Panc1 (cell line): ENCODE results near the gene TMEM266. TPM values are rescaled to one million over a fixed set of nuclear protein-coding genes. Genes with fewer than 3 reads are reported as not detected.

Experiments used
- ATAC-seq: fragments of 200-7000 bp; cut with Tn5 transposase; 2 replicates; pipeline ENCODE4 v1.9.1; 2020; ENCODE audit warnings: mild to moderate bottlenecking, moderate library complexity
- BruUV-seq: library from RNA; stranded (reverse); fragments of 400-500 nt; replicated peaks from 2 replicates; lab custom pipeline; 2021; lab: Mats Ljungman, UMichigan
- CTCF ChIA-PET: fragments of 300-600 bp; sonication (Branson Sonifier 250); formaldehyde crosslinking; loops from one replicate; lab custom pipeline; 2022; ENCODE audit warnings: antibody characterized with exemption; lab: Charles Lee
- POLR2A ChIA-PET: fragments of 300-600 bp; sonication (Branson Sonifier 250); formaldehyde crosslinking; loops from one replicate; lab custom pipeline; 2022; ENCODE audit warnings: antibody characterized with exemption; lab: Charles Lee
- DNase-seq: peaks from one replicate; pipeline ENCODE4 v3.0.0-alpha.2; 2010; ENCODE audit warnings: low read depth, low spot score
- H3K27ac ChIP-seq: 2 replicates; pipeline ENCODE4 v1.5.1; 2011; ENCODE audit warnings: mild to moderate bottlenecking, low read length, inconsistent platforms
- H3K27me3 ChIP-seq: fragments of 200-500 bp; sonication (Bioruptor generic); 2 replicates; pipeline ENCODE4 v1.6.0; 2014; ENCODE audit warnings: low read length, inconsistent platforms; ENCODE audit not compliant: control insufficient read depth, insufficient read depth
- H3K36me3 ChIP-seq: fragments of 200-500 bp; sonication (Bioruptor generic); 2 replicates; pipeline ENCODE4 v1.5.1; 2014; ENCODE audit warnings: inconsistent platforms, mild to moderate bottlenecking, low read length, moderate library complexity; ENCODE audit not compliant: control insufficient read depth, insufficient read depth
- H3K4me1 ChIP-seq: 2 replicates; pipeline ENCODE4 v1.5.1; 2011; ENCODE audit warnings: inconsistent platforms, mild to moderate bottlenecking, low read length, moderate library complexity; ENCODE audit not compliant: control insufficient read depth, insufficient read depth
- H3K4me3 ChIP-seq, 2 experiments: 2 replicates each; pipeline ENCODE4 v1.5.1; 2011 to 2012; ENCODE audit warnings: low read depth in 2 of 2, low read length in 2 of 2, mild to moderate bottlenecking in 2 of 2, inconsistent platforms in 1 of 2, moderate library complexity in 1 of 2
- H3K9me3 ChIP-seq: fragments of 200-500 bp; sonication (Bioruptor generic); 2 replicates; pipeline ENCODE4 v1.5.1; 2014; ENCODE audit warnings: low read depth, mild to moderate bottlenecking, inconsistent platforms, low read length, moderate library complexity; ENCODE audit not compliant: control insufficient read depth, insufficient read depth
- CTCF ChIP-seq: fragments of 450-650 bp; IDR thresholded peaks from 2 replicates; pipeline ENCODE4 v1.5.1; 2017; ENCODE audit warnings: mild to moderate bottlenecking
- POLR2AphosphoS5 ChIP-seq: IDR thresholded peaks from 2 replicates; pipeline ENCODE4 v1.6.1; 2012; ENCODE audit warnings: mild to moderate bottlenecking, low read depth, low read length, moderate library complexity
- SIN3A ChIP-seq: IDR thresholded peaks from 2 replicates; pipeline ENCODE4 v1.6.1; 2012; ENCODE audit warnings: low read depth, mild to moderate bottlenecking, low read length, moderate library complexity, borderline replicate concordance; ENCODE audit not compliant: insufficient read depth
- TCF7L2 ChIP-seq: IDR thresholded peaks from 2 replicates; pipeline ENCODE4 v1.6.1; 2011; ENCODE audit warnings: mild to moderate bottlenecking, low read depth, low read length, inconsistent platforms
- in situ Hi-C: cut with HindIII; loops from 2 replicates; pipeline ENCODE4 v1.10.0; 2016; ENCODE audit warnings: low sequenced_read_pairs, low pct_unique_long_range_greater_than_20kb
- intact Hi-C: fragments of 100-400 bp; cut with micrococcal nuclease; formaldehyde crosslinking; loops from one replicate; pipeline ENCODE4 v1.10.0; 2022; ENCODE audit not compliant: unreplicated experiment
- total RNA-seq: library from RNA; stranded (reverse); gene quantifications from one replicate; pipeline ENCODE4 v1.2.1, GENCODE V29; 2021; ENCODE audit not compliant: unreplicated experiment
- TF ChIP-seq, protein P1 (sequence below), 2 experiments: IDR thresholded peaks; 2 replicates each; pipeline ENCODE4 v1.6.1; 2011 to 2012; ENCODE audit warnings: low read depth in 2 of 2, control low read depth in 1 of 2, low read length in 1 of 2, mild to moderate bottlenecking in 1 of 2, moderate library complexity in 1 of 2; ENCODE audit not compliant: insufficient read depth in 1 of 2

The TMEM266 gene
- total RNA-seq, 1 experiment from 2014 or later = 0.21 TPM

GRCh38 chr15:76164602-76165001 lies 104.8 kb downstream of the TMEM266 start:
- no TSS peak for BruUV-seq
- ATAC-seq = no peak
- Histone ChIP-seq H3K27me3 (no peaks in the 10 kb centered on the region), H3K9me3 (no peaks in the 10 kb centered on the region), H3K4me3 (no peak overlapping the region), H3K36me3 (no peaks in the 10 kb centered on the region), H3K27ac (no peak overlapping the region), H3K4me1 (no peaks in the 10 kb centered on the region)
- no peak for DNase-seq
- in situ Hi-C loops (no loop called here), intact Hi-C loops (no loop called here)
- TF ChIP-seq TCF7L2 (no peak), SIN3A (no peak), CTCF (no peak), POLR2AphosphoS5 (no peak)
- TF ChIP-seq, protein P1, sequence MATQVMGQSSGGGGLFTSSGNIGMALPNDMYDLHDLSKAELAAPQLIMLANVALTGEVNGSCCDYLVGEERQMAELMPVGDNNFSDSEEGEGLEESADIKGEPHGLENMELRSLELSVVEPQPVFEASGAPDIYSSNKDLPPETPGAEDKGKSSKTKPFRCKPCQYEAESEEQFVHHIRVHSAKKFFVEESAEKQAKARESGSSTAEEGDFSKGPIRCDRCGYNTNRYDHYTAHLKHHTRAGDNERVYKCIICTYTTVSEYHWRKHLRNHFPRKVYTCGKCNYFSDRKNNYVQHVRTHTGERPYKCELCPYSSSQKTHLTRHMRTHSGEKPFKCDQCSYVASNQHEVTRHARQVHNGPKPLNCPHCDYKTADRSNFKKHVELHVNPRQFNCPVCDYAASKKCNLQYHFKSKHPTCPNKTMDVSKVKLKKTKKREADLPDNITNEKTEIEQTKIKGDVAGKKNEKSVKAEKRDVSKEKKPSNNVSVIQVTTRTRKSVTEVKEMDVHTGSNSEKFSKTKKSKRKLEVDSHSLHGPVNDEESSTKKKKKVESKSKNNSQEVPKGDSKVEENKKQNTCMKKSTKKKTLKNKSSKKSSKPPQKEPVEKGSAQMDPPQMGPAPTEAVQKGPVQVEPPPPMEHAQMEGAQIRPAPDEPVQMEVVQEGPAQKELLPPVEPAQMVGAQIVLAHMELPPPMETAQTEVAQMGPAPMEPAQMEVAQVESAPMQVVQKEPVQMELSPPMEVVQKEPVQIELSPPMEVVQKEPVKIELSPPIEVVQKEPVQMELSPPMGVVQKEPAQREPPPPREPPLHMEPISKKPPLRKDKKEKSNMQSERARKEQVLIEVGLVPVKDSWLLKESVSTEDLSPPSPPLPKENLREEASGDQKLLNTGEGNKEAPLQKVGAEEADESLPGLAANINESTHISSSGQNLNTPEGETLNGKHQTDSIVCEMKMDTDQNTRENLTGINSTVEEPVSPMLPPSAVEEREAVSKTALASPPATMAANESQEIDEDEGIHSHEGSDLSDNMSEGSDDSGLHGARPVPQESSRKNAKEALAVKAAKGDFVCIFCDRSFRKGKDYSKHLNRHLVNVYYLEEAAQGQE (IDR thresholded peaks at IDR 0.05; ENCODE audit: insufficient read depth in 1 of 2, low read depth in 2 of 2, low read length in 1 of 2) = no peak
- POLR2A ChIA-PET = no interaction called here
- CTCF ChIA-PET = no interaction called here

GRCh38 chr15:76165951-76166350 lies 106.2 kb downstream of the TMEM266 start:
- ATAC-seq (no peak), DNase-seq (no peak)
- no peak overlapping the region for H3K27ac ChIP-seq
- intact Hi-C loops (no loop called here), in situ Hi-C loops (no loop called here)
- H3K9me3 ChIP-seq = no peaks in the 10 kb centered on the region
- H3K4me1 ChIP-seq = no peaks in the 10 kb centered on the region
- TF ChIP-seq CTCF (no peak), TCF7L2 (no peak), SIN3A (no peak), POLR2AphosphoS5 (no peak)
- TF ChIP-seq, protein P1 (IDR thresholded peaks at IDR 0.05; ENCODE audit: insufficient read depth in 1 of 2, low read depth in 2 of 2, low read length in 1 of 2) = no peak
- H3K4me3 ChIP-seq = no peak overlapping the region
- H3K36me3 ChIP-seq = no peaks in the 10 kb centered on the region
- ChIA-PET CTCF (no interaction called here), POLR2A (no interaction called here)
- BruUV-seq = no TSS peak
- no peaks in the 10 kb centered on the region for H3K27me3 ChIP-seq
